22Rv1 (cell line): Measurements from ENCODE around the gene ALG12.

Experiments
- ZFX ChIP-seq: fragments of 450-650 bp; IDR thresholded peaks from 2 replicates; pipeline ENCODE4 v1.6.1; 2017; ENCODE audit warnings: antibody characterized with exemption, borderline replicate concordance
- TF ChIP-seq, protein P1 (sequence below): fragments of 450-650 bp; IDR thresholded peaks from 2 replicates; pipeline ENCODE4 v1.5.1; 2017; ENCODE audit warnings: mild to moderate bottlenecking

DNA sequence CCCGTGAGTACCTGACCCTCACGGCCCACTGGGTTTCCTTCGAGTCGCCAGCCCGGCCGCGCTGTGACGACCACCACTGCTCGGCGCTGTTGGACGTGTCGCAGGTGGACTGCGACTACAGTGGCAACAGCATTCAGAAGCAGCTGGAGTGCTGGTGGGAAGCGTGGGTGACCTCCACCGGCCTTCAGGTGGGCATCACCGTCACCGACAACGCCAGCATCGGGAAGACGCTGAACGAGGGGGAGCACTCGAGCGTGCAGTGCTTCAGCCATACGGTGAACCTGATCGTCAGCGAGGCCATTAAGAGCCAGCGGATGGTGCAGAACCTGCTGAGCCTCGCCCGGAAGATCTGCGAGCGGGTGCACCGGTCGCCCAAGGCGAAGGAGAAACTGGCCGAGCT lies 32.4 kb downstream of the ALG12 start:
- TF ChIP-seq, protein P1, sequence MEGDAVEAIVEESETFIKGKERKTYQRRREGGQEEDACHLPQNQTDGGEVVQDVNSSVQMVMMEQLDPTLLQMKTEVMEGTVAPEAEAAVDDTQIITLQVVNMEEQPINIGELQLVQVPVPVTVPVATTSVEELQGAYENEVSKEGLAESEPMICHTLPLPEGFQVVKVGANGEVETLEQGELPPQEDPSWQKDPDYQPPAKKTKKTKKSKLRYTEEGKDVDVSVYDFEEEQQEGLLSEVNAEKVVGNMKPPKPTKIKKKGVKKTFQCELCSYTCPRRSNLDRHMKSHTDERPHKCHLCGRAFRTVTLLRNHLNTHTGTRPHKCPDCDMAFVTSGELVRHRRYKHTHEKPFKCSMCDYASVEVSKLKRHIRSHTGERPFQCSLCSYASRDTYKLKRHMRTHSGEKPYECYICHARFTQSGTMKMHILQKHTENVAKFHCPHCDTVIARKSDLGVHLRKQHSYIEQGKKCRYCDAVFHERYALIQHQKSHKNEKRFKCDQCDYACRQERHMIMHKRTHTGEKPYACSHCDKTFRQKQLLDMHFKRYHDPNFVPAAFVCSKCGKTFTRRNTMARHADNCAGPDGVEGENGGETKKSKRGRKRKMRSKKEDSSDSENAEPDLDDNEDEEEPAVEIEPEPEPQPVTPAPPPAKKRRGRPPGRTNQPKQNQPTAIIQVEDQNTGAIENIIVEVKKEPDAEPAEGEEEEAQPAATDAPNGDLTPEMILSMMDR = no peak
- no peak for TF ChIP-seq ZFX
